Colon (tissue), 2 donors: Measurements from ENCODE around the gene PNMT.

Experiments used
- FAIRE-seq: peaks from 2 replicates; lab custom pipeline; 2012; peaks lifted over from hg19 to GRCh38; lab: Jason Lieb, UNC
- donor health status: control.
- donor health status: control.

Gene PNMT, protein sequence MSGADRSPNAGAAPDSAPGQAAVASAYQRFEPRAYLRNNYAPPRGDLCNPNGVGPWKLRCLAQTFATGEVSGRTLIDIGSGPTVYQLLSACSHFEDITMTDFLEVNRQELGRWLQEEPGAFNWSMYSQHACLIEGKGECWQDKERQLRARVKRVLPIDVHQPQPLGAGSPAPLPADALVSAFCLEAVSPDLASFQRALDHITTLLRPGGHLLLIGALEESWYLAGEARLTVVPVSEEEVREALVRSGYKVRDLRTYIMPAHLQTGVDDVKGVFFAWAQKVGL

GRCh38 chr17:39667945-39668924 is at the start of gene PNMT:
TSS of gene PNMT (plus strand) at chr17:39668453. CDS start at chr17:39668476, 23 bp downstream.
- FAIRE-seq: no peak

DNA sequence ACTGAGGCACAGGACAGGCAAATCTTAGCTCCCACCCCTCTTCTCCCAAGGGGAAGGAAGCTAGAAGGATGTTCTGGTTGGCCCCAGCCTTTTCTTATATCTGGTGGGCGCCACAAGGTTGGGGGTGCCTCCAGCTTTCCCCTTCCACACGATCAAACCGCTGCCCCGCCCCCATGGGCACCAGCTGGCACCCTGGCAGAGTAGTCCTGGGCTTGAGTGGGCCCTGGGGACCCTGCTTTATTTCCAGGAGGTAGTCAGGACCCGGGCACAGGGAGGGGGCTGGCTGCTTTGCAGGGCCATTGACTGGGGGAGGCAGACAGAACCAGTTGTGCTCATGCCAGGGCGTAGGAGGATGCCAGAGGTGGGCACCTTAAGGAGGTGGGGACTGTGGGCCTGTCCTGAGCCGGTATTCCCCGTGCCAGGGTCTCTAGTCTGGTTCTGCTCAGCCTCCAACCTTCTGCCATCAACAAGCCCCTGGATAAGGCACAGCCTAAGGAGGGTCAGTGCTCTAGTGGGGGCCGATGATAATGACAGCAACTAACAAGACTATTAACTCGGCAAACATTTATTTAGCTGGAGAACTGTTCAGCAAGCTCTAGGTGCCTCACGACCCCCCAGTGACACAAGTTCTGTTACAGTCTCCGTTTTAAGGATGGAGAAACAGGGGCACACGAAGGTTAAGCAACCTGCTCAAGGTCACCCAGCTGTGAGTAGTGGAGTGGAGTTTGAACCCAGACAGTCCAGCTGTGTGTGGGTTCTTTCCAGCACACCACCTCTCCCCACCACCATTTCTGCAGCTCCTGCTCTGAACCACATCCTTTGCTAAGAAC is 49.1 kb upstream of the PNMT start:
- FAIRE-seq: no peak

DNA sequence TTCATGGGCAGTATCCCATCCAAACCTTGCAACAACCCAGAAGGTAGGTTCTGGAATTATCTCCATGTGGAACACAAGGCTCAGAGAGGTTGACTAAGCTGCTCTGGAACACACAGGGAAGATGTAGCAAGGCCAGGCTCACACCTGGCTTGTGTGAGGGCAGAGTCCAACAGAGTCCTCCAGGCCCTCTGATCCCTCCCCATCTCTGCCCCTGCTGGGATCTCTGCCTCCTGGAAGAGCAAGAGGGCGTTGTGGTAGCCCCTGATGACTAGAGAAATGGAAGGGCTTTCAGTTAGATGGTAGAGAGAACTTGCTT is 48.5 kb upstream of the PNMT start:
- no peak for FAIRE-seq

GRCh38 chr17:39621523-39622379 is 46.5 kb upstream of the PNMT start:
- no peak for FAIRE-seq

GRCh38 chr17:39622380-39623006 is 45.8 kb upstream of the PNMT start:
- FAIRE-seq: no peak

DNA sequence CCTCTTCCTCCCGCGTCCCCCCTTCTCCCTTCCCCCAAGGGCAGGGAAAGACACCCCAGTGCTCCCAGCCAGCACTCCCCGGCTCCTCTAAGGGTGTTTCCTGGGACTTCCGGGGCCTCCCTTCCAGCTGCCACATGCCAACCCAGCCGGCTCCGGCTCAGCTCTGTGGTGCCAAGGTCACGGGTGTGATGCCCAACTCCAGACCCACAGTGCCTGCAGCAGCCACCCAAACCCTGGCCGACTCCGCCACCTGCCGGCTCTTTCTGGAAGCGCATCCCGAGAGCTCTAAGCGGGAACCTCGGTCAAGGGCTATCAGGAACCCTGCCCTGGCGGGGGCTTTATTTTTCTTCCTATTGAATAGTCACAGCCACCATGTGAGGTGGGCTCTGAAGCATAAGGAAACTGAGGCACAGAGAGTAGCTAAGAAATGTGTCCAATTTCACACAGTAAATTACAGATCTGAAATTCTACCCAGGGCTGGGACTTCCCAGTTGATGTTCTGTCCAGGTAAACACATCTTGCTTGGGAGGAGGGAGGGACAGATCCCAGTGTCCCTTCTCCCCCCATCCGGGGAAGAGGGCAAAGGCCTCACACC is 44.8 kb upstream of the PNMT start:
- no peak for FAIRE-seq

DNA sequence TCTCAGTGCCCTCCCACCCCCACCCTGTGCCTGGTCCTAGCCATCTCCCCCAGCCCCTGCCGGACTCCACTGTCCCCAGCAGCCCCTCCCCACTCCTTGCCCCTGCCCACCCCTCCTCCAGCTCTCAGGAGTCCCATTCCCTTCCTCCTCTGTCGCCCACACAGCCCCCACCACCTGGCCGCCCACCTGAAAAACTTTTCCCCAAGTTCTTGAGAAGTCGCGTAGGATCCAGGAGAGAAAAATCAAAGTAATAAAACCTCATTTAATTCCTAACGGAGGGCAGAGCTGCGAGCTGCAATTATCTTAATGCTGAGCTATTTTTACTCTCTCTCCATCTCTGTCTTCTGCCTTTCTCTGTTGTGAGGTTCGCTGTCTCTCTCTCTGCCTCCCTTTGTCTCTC is 43.9 kb upstream of the PNMT start:
- FAIRE-seq: no peak

GRCh38 chr17:39625198-39625785 is 43.0 kb upstream of the PNMT start:
- FAIRE-seq: no peak

DNA sequence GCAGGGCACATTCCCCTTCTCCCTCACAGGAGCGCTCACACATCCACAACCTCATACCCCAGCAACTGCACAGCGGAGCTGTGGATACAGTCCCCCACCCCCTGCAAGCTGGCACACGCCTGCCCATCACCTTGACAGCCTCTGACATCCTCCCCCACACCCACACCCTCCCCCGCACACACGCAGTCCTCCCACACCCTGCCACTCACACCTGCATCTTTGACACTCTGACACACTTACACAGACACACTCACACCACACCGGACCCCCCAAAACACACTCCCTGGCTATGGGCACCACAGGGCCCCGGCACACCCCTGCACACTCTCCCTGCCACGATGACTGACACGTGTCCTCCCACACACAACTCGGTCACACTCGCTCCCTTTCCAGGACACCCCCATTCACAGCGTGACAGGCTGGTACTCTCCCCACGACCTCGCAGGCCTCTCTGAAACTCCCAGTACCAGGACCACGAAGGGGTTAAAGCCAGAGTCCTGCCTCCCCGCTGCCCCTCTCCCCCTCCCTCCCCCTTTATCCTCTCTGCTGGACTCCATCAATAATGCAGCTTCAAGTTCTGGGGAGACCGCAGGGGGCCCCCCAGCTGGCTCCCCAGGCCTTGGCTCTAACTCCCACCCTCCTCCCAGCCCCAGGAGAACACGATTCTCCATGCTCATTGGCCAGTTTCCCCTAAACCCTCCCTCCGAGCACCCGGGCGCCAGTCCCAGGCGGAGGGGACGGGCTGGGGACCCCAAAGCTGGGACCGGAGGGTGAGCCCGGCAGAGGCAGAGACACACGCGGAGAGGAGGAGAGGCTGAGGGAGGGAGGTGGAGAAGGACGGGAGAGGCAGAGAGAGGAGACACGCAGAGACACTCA is 41.8 kb upstream of the PNMT start, which contains the start of gene PPP1R1B:
PPP1R1B (plus strand) TSS at position 782 of the 876 bp plus-strand sequence. CDS start 441 bp downstream, outside the sequence.
- FAIRE-seq: no peak

- FAIRE-seq: no peak
Observed at GRCh38 chr17:39627047-39627711, 41.1 kb upstream of the PNMT start.

DNA sequence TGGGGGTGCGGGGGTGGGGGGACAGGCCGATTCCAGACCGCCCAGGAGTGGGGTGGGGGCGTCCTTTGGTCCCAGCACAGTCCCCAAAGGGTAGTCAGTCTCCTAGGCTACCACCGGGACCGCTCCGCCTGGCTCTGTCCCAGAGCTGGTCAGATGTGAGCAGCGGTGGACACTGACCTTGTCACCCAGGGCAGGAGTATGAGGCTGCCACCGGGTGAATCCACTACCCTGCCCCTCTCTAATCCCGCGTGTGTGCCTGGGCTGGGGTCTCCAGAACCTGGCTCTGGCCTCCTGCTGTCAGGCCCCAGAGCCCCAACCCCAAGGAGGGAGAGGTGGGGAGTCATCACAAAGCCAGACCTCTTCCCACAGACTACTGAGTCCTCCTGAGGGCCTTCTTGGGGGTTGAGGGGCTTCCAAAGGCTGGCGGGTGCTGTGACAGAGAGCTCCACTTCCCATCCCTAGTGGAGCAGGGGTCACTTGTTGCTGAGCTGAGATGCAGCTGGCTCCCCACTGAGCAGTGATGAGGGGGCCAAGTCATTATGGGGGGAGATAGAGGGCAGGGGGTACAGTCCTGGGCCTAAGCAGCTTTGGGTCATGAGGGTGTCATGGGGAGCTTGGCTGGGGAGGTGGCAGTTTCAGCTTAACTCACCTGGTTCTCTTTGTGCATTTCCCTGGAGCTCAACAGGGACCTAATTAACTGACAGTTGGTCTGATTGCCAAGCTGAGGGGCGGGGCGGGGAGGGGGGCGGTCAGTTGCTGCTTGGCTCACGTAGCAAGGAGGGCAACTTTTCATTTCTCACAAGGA is 40.3 kb upstream of the PNMT start:
- FAIRE-seq: no peak

DNA sequence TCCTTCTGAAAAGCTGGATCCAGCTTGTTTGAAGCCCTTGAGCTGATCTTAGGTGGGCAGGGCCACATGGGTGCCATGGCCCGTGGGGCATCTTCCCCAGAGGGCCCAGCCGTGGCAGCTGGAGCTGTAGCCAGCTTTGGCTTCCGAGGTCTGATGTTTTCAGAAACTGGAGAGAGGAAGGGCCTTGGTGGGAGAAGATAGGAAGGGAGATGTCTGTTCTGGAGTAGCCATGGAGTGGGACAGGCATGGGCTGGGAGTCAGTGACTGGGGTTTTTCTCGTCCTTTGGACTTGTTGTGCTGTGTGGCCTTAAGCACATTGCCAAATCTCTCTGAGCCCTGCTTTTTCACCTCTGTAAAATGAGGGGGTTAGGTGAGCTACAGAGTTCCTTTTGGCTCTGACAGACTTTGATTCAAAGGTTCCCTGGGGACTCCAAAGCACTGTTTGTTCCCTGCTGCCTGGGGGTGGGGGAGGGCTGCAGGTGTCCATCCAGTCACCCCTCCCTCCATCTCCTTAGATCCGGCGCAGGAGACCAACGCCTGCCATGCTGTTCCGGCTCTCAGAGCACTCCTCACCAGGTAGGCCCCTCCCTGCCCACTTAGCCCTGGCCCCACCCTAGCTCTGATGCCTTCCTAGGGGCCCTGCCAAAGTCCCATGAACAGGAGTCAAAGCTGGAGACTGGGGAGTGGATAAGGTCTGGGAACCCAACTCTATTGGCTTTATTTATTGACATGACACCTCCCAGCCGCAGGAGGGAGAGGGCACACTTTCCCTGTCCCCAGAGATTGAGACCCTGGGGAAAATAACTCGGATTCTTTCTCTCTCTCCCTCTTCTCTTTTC is 39.4 kb upstream of the PNMT start:
- FAIRE-seq: no peak

DNA sequence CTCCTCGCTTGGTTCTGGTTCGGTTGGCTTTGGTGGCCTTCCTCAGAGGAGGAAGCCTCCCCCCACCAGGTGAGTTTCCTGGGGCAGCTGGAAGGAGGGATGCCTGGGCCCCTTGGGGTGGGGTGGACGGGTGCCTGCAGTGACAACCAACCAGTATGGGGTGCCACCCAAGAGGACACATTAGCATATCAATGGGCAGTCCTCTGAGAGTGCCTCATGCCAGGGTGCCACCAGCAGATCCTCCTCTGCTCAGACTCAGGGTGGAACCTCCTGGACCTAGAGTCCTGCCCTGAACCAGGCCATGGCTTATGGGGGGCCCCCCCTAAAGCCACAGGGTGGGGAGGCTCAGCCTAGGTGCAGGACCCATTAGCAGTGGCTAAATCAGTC is 38.8 kb upstream of the PNMT start:
- no peak for FAIRE-seq

GRCh38 chr17:39629898-39630297 is 38.4 kb upstream of the PNMT start:
- no peak for FAIRE-seq

DNA sequence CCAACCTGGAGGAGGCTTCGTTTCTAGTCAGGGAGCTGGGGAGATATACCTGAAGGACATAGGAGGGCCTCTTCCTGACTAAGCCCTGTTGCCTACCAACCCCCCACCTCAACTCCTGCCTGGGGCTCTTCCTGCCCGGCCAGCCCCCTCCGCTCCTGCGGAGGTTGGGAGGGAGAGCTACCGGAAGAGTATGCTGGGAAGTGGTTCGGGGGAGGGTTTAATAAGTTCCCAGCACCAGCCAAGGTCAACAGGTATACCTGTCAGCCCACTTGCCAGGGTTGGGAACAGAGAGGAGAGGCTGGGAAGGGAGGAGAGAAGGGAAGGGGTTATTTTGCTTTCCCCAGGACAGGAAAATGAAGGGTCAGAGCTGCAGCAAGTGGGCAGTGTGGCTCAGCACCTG is 36.9 kb upstream of the PNMT start:
- FAIRE-seq: no peak

DNA sequence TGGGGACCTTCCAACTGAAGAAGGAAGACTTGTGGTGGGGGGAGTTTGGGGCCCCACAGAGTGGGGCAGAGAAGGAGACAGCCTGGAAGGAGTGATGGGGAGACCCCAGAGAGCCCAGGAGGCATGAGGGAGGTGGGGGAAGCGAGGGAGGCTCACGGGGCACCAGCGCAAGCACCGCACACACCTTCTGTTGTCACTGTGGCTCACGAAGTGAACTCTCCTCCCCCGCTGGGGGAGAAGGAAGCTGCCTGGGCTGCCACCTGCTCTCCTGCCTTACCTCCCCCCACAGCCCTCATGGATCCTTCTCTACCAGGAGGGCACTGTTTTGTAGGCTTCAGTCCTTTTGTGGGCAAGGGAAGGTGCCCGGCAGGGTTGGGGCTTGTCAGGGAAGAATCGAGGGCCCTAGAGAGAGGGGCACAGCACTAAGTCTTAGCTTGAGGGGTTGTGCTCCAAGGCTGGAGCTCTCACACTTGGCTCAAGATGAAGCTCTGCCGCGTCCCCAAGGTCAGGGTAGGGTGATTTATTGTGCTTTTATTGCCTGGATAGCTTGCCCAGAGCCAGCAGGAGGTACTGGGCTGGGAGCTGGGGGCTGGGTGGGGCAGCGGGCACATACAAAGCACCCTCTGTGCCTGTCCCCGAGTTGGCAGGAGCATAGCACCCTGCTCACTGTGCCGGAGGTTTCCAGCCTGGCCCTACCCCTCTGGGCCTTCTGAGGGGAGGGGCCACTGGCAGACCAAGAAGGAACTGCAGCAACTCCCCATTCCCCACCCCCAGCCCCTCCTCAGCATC is 35.9 kb upstream of the PNMT start:
- no peak for FAIRE-seq
